ENCODE results near the gene SLC22A17. TPM values are rescaled to one million over a fixed set of nuclear protein-coding genes. Genes with fewer than 3 reads are reported as not detected.

The SLC22A17 gene
- total RNA-seq, 1 experiment from 2014 or later, result 42.3 TPM

DNA sequence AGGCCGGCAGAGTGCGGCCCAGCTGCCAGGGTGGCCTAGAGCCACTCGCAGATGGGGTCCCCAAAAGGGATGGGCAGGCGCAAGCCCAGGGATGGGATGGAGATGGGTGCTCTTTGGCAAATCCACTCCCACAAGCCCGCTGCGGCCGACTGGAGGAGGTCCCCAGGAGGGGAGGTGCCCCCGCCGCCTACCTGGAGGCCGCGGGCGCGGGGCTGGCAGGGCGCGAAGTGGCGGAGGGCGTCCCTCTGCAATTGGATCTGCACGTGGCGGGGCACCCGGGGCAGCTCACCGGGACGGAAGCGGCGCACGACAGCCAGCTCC lies 50.8 kb downstream of the SLC22A17 start:
- H3K4me3 Mint-ChIP-seq, result peak overlapping the region; percentile 74
- ATAC-seq (peak; percentile 1), DNase-seq (ENCODE audit: low spot score) (no peak)
- peaks cover 58% of the 10 kb centered on the region for H3K27me3 Mint-ChIP-seq (ENCODE audit: low read depth)
- POLR2A ChIA-PET, result interaction anchor here (0.7 to 2.7 kb wide), 4 partner anchors 19 to 207 kb away, joined by 3 to 18 read pairs (median 4); partner anchors contain the start of genes ACIN1, C14orf119 and PABPN1
- no peaks in the 10 kb centered on the region for H3K9me3 Mint-ChIP-seq
- H3K27ac Mint-ChIP-seq, result no peak overlapping the region
- CTCF ChIA-PET, result interaction anchor here (0.6 to 3.7 kb wide), 15 partner anchors 8 to 257 kb away, joined by 3 to 27 read pairs (median 6); partner anchors contain the start of genes CEBPE, CMTM5, HOMEZ and PABPN1
- H3K36me3 Mint-ChIP-seq, result peaks cover 5% of the 10 kb centered on the region
- peaks cover 10% of the 10 kb centered on the region for H3K4me1 Mint-ChIP-seq
- TF ChIP-seq NFYB (CRISPR knock-in tag; conservative IDR thresholded peaks at IDR 0.05; ENCODE audit: low read depth) (peak; percentile 54; the same call in 1 of the 2 replicates), JUN (CRISPR knock-in tag; IDR thresholded peaks at IDR 0.05) (0 out of 2 replicates have a peak, but pooled peaks have one; percentile 69), GABPB1 (CRISPR knock-in tag; IDR thresholded peaks at IDR 0.05) (peak; percentile 75), ZBTB21 (CRISPR knock-in tag; IDR thresholded peaks at IDR 0.05; ENCODE audit: borderline replicate concordance) (no peak), AR (CRISPR knock-in tag; IDR thresholded peaks at IDR 0.05) (no peak), ESRRA (CRISPR knock-in tag; IDR thresholded peaks at IDR 0.05; ENCODE audit: borderline replicate concordance) (0 out of 2 replicates have a peak, but pooled peaks have one; percentile 46), TP53 (CRISPR knock-in tag; IDR thresholded peaks at IDR 0.05) (peak; percentile 8; the same call in 1 of the 2 replicates), ZNF423 (CRISPR knock-in tag; IDR thresholded peaks at IDR 0.05) (0 out of 2 replicates have a peak, but pooled peaks have one; percentile 16), PRDM15 (CRISPR knock-in tag; IDR thresholded peaks at IDR 0.05) (no peak), ETV6 (CRISPR knock-in tag; IDR thresholded peaks at IDR 0.05) (0 out of 2 replicates have a peak, but pooled peaks have one; percentile 41), TEAD1 (CRISPR knock-in tag; IDR thresholded peaks at IDR 0.05) (no peak), CREB1 (CRISPR knock-in tag; IDR thresholded peaks at IDR 0.05) (peak; percentile 34; the same call in 1 of the 2 replicates), E2F5 (CRISPR knock-in tag; IDR thresholded peaks at IDR 0.05) (no peak; the same call in 1 of the 2 replicates), ZNF232 (CRISPR knock-in tag; IDR thresholded peaks at IDR 0.05) (peak; percentile 71; the same call in 1 of the 2 replicates), RORB (CRISPR knock-in tag; IDR thresholded peaks at IDR 0.05) (no peak), ZNF219 (CRISPR knock-in tag; IDR thresholded peaks at IDR 0.05; ENCODE audit: borderline replicate concordance) (0 out of 2 replicates have a peak, but pooled peaks have one; percentile 53)
- TF ChIP-seq, protein P1, sequence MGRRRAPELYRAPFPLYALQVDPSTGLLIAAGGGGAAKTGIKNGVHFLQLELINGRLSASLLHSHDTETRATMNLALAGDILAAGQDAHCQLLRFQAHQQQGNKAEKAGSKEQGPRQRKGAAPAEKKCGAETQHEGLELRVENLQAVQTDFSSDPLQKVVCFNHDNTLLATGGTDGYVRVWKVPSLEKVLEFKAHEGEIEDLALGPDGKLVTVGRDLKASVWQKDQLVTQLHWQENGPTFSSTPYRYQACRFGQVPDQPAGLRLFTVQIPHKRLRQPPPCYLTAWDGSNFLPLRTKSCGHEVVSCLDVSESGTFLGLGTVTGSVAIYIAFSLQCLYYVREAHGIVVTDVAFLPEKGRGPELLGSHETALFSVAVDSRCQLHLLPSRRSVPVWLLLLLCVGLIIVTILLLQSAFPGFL (CRISPR knock-in tag; IDR thresholded peaks at IDR 0.05; ENCODE audit: borderline replicate concordance), result peak; percentile 89; the same call in 1 of the 2 replicates
- TF ChIP-seq, protein P2, sequence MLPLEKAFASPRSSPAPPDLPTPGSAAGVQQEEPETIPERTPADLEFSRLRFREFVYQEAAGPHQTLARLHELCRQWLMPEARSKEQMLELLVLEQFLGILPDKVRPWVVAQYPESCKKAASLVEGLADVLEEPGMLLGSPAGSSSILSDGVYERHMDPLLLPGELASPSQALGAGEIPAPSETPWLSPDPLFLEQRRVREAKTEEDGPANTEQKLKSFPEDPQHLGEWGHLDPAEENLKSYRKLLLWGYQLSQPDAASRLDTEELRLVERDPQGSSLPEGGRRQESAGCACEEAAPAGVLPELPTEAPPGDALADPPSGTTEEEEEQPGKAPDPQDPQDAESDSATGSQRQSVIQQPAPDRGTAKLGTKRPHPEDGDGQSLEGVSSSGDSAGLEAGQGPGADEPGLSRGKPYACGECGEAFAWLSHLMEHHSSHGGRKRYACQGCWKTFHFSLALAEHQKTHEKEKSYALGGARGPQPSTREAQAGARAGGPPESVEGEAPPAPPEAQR (CRISPR knock-in tag; IDR thresholded peaks at IDR 0.05), result no peak
- TF ChIP-seq, protein P3, sequence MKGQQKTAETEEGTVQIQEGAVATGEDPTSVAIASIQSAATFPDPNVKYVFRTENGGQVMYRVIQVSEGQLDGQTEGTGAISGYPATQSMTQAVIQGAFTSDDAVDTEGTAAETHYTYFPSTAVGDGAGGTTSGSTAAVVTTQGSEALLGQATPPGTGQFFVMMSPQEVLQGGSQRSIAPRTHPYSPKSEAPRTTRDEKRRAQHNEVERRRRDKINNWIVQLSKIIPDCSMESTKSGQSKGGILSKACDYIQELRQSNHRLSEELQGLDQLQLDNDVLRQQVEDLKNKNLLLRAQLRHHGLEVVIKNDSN (CRISPR knock-in tag; IDR thresholded peaks at IDR 0.05), result peak; percentile 42; the same call in 1 of the 2 replicates
- TF ChIP-seq, protein P4, sequence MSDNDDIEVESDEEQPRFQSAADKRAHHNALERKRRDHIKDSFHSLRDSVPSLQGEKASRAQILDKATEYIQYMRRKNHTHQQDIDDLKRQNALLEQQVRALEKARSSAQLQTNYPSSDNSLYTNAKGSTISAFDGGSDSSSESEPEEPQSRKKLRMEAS (CRISPR knock-in tag; IDR thresholded peaks at IDR 0.05), result peak; percentile 78
- TF ChIP-seq, protein P5, sequence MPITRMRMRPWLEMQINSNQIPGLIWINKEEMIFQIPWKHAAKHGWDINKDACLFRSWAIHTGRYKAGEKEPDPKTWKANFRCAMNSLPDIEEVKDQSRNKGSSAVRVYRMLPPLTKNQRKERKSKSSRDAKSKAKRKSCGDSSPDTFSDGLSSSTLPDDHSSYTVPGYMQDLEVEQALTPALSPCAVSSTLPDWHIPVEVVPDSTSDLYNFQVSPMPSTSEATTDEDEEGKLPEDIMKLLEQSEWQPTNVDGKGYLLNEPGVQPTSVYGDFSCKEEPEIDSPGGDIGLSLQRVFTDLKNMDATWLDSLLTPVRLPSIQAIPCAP (CRISPR knock-in tag; IDR thresholded peaks at IDR 0.05), result peak; percentile 13; the same call in 1 of the 2 replicates
- TF ChIP-seq, protein P6, sequence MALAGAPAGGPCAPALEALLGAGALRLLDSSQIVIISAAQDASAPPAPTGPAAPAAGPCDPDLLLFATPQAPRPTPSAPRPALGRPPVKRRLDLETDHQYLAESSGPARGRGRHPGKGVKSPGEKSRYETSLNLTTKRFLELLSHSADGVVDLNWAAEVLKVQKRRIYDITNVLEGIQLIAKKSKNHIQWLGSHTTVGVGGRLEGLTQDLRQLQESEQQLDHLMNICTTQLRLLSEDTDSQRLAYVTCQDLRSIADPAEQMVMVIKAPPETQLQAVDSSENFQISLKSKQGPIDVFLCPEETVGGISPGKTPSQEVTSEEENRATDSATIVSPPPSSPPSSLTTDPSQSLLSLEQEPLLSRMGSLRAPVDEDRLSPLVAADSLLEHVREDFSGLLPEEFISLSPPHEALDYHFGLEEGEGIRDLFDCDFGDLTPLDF (CRISPR knock-in tag; IDR thresholded peaks at IDR 0.05), result 0 out of 2 replicates have a peak, but pooled peaks have one; percentile 36
